Measurements from ENCODE around the gene AUTS2. TPM values are rescaled to one million over a fixed set of nuclear protein-coding genes. Genes with fewer than 3 reads are reported as not detected.

The AUTS2 gene
- polyA plus RNA-seq, 3 donors, result 0.08 to 0.35 TPM; not detected in 1

GRCh38 chr7:70344726-70345125 is 746.5 kb downstream of the AUTS2 start:
- no peaks in the 10 kb centered on the region for H3K79me2 ChIP-seq (ENCODE audit: insufficient read depth, low read length)
- H3K9ac ChIP-seq (ENCODE audit: insufficient read depth, low read length, poor library complexity, severe bottlenecking), result no peak overlapping the region
- WGBS (ENCODE audit: insufficient coverage), result 83% methylated on average over 1 of the region's 2 CpGs

GRCh38 chr7:70346844-70347462 is 748.7 kb downstream of the AUTS2 start:
- no peak overlapping the region for H3K27ac Mint-ChIP-seq
- no peaks in the 10 kb centered on the region for H3K36me3 ChIP-seq (replicated peaks in 1 of 2; ENCODE audit: control insufficient read depth in 1 of 2, insufficient read depth in 2 of 2, low read length in 2 of 2)
- no peaks in the 10 kb centered on the region for H3K36me3 Mint-ChIP-seq
- WGBS (ENCODE audit: insufficient coverage), result 81% methylated on average over 3 of the region's 5 CpGs
- H3K27me3 ChIP-seq (ENCODE audit: control insufficient read depth in 2 of 2, insufficient read depth in 2 of 2, low read length in 2 of 2), result no peaks in the 10 kb centered on the region
- H3K4me3 Mint-ChIP-seq, result no peak overlapping the region
- H3K79me2 ChIP-seq (ENCODE audit: insufficient read depth, low read length), result no peaks in the 10 kb centered on the region
- TF ChIP-seq CTCF (IDR thresholded peaks at IDR 0.05), result no peak
- H3K4me1 ChIP-seq (ENCODE audit: control insufficient read depth in 1 of 2, insufficient read depth in 2 of 2, low read length in 2 of 2), result no peaks in the 10 kb centered on the region
- peaks cover 0 to 2% (median 0%) of the 10 kb centered on the region in 3 donors for H3K27me3 Mint-ChIP-seq (ENCODE audit: low read depth in 3 of 3)
- peaks cover 0 to 8% (median 3%) of the 10 kb centered on the region in 7 donors for H3K9me3 Mint-ChIP-seq
- intact Hi-C loops (cut with micrococcal nuclease), result no loop called here
- no peak for DNase-seq
- H3K27ac ChIP-seq (ENCODE audit: low read depth in 1 of 2, low read length in 2 of 2), result no peak overlapping the region
- no peaks in the 10 kb centered on the region for H3K9me3 ChIP-seq (replicated peaks in 1 of 2; ENCODE audit: control insufficient read depth in 1 of 2, insufficient read depth in 1 of 2, low read length in 2 of 2)
- H2AFZ ChIP-seq (ENCODE audit: insufficient read depth, low read depth, low read length, poor library complexity, severe bottlenecking), result no peak overlapping the region
- H4K20me1 ChIP-seq (ENCODE audit: insufficient read depth, low read length), result no peaks in the 10 kb centered on the region
- H3K4me1 Mint-ChIP-seq, result no peaks in the 10 kb centered on the region
- no peak overlapping the region for H3K4me3 ChIP-seq (replicated peaks in 1 of 3; ENCODE audit: low read depth in 2 of 3, low read length in 3 of 3)
- H3K4me2 ChIP-seq (replicated peaks; ENCODE audit: extremely low read depth, low read length, poor library complexity, severe bottlenecking), result no peak overlapping the region
- H3K9ac ChIP-seq (ENCODE audit: insufficient read depth, low read length, poor library complexity, severe bottlenecking), result no peak overlapping the region

More at GRCh38 chr7:70344726-70345125, 746.5 kb downstream of the AUTS2 start:
- no peaks in the 10 kb centered on the region for H3K9me3 ChIP-seq (replicated peaks in 1 of 2; ENCODE audit: control insufficient read depth in 1 of 2, insufficient read depth in 1 of 2, low read length in 2 of 2)
- no peak overlapping the region for H3K27ac ChIP-seq (ENCODE audit: low read depth in 1 of 2, low read length in 2 of 2)
- H3K4me1 Mint-ChIP-seq, result no peaks in the 10 kb centered on the region
- no peak for DNase-seq
- H3K4me3 Mint-ChIP-seq, result no peak overlapping the region
- H3K4me3 ChIP-seq (replicated peaks in 1 of 3; ENCODE audit: low read depth in 2 of 3, low read length in 3 of 3), result no peak overlapping the region
- peaks cover 0 to 3% (median 0%) of the 10 kb centered on the region in 7 donors for H3K9me3 Mint-ChIP-seq
- H3K27me3 ChIP-seq (ENCODE audit: control insufficient read depth in 2 of 2, insufficient read depth in 2 of 2, low read length in 2 of 2), result no peaks in the 10 kb centered on the region
- no peak for TF ChIP-seq CTCF (IDR thresholded peaks at IDR 0.05)
- H3K4me1 ChIP-seq (ENCODE audit: control insufficient read depth in 1 of 2, insufficient read depth in 2 of 2, low read length in 2 of 2), result no peaks in the 10 kb centered on the region
- H3K4me2 ChIP-seq (replicated peaks; ENCODE audit: extremely low read depth, low read length, poor library complexity, severe bottlenecking), result no peak overlapping the region
- H4K20me1 ChIP-seq (ENCODE audit: insufficient read depth, low read length), result no peaks in the 10 kb centered on the region
- H3K27me3 Mint-ChIP-seq (ENCODE audit: low read depth in 3 of 3), result peaks cover 0 to 2% (median 0%) of the 10 kb centered on the region in 3 donors
- H3K36me3 ChIP-seq (replicated peaks in 1 of 2; ENCODE audit: control insufficient read depth in 1 of 2, insufficient read depth in 2 of 2, low read length in 2 of 2), result no peaks in the 10 kb centered on the region
- no peak overlapping the region for H2AFZ ChIP-seq (ENCODE audit: insufficient read depth, low read depth, low read length, poor library complexity, severe bottlenecking)
- intact Hi-C loops (cut with micrococcal nuclease), result no loop called here
- no peak overlapping the region for H3K27ac Mint-ChIP-seq
- no peaks in the 10 kb centered on the region for H3K36me3 Mint-ChIP-seq

All from CD14-positive monocyte (primary cell).